Measurements from ENCODE around the gene C22orf39. TPM values are rescaled to one million over a fixed set of nuclear protein-coding genes. Genes with fewer than 3 reads are reported as not detected.

C22orf39 gene
- 15.9 and 23.4 TPM in 2 replicates for total RNA-seq

GRCh38 chr22:19447330-19448075, at the start of gene C22orf39:
Gene C22orf39, minus strand, starts transcription at chr22:19447711. Its CDS starts 23 bp downstream, at chr22:19447688.

GRCh38 chr22:19479355-19480172, 32.1 kb upstream of the C22orf39 start, which contains the start of gene CDC45:
Gene CDC45, plus strand, starts transcription at chr22:19479920. Its CDS starts 49 bp downstream, at chr22:19479969.

GRCh38 chr22:19478901-19479354, 31.4 kb upstream of the C22orf39 start, which contains the start of gene UFD1:
Gene UFD1, minus strand, starts transcription at chr22:19479193. Its CDS starts 108 bp downstream, at chr22:19479085.

GRCh38 chr22:19432133-19432851, 15.2 kb downstream of the C22orf39 start, which contains the start of gene MRPL40:
Gene MRPL40, plus strand, starts transcription at chr22:19432545. Its CDS starts 10 bp downstream, at chr22:19432555.

GRCh38 chr22:19431649-19432132, 15.8 kb downstream of the C22orf39 start, which contains the start of gene HIRA:
Gene HIRA, minus strand, starts transcription at chr22:19431733. Its CDS starts 257 bp downstream, at chr22:19431476.

Other genes starting within 250 kb of the C22orf39 start
- 3.7 and 5.1 TPM in 2 replicates for gene CLTCL1, start 156.0 kb downstream of the C22orf39 start, total RNA-seq
- 17.2 and 17.7 TPM in 2 replicates for gene HIRA, start 16.0 kb downstream of the C22orf39 start, total RNA-seq
- 49.0 and 50.3 TPM in 2 replicates for gene MRPL40, start 15.2 kb downstream of the C22orf39 start, total RNA-seq
- gene UFD1, start 31.5 kb upstream of the C22orf39 start, total RNA-seq: 85.9 and 101 TPM in 2 replicates
- 11.2 and 23.9 TPM in 2 replicates for gene CDC45, start 32.2 kb upstream of the C22orf39 start, total RNA-seq
- 7.7 and 17.2 TPM in 2 replicates for gene CLDN5, start 76.7 kb upstream of the C22orf39 start, total RNA-seq

All from aortic smooth muscle cell (primary cell).